Panc1 (cell line): Measurements from ENCODE around the gene PRRC1.

ENCODE experiments used
- CTCF ChIP-seq: fragments of 450-650 bp; IDR thresholded peaks from 2 replicates; pipeline ENCODE4 v1.5.1; 2017; ENCODE audit warnings: mild to moderate bottlenecking
- POLR2AphosphoS5 ChIP-seq: IDR thresholded peaks from 2 replicates; pipeline ENCODE4 v1.6.1; 2012; ENCODE audit warnings: mild to moderate bottlenecking, low read depth, low read length, moderate library complexity
- SIN3A ChIP-seq: IDR thresholded peaks from 2 replicates; pipeline ENCODE4 v1.6.1; 2012; ENCODE audit warnings: low read depth, mild to moderate bottlenecking, low read length, moderate library complexity, borderline replicate concordance; ENCODE audit not compliant: insufficient read depth
- TCF7L2 ChIP-seq: IDR thresholded peaks from 2 replicates; pipeline ENCODE4 v1.6.1; 2011; ENCODE audit warnings: mild to moderate bottlenecking, low read depth, low read length, inconsistent platforms

DNA sequence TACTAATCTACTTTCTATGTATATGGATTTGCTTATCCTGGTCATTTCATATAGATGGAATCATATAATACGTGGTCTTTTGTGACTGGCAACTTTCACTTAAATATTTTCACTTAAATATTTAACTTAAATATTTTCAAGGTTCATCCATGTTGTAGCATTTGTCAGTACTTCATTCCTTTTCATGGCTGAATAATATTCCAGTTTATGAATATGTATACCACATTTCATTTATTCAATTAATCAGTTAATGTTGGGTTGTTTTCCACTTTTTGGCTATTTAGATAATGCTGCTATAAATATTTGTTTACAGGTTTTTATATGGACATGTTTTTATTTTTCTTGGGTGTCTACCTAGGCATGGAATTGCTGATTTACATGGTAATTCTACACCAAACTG, 7.7 kb downstream of the PRRC1 start:
- TF ChIP-seq CTCF (no peak), POLR2AphosphoS5 (no peak), TCF7L2 (no peak), SIN3A (no peak)
